Parathyroid adenoma (tissue), 2 donors: Measurements from ENCODE around the gene P2RY12.

Source experiments
- H2AFZ ChIP-seq: fragments of 300-600 bp; sonication (generic); one replicate; pipeline ENCODE4 v1.7.0; 2017; ENCODE audit warnings: antibody characterized with exemption, mild to moderate bottlenecking
- H3K27ac ChIP-seq: fragments of 300-600 bp; sonication (generic); one replicate; pipeline ENCODE4 v1.7.0; 2017
- H3K27me3 ChIP-seq: fragments of 300-600 bp; sonication (generic); one replicate; pipeline ENCODE4 v1.7.0; 2017; ENCODE audit warnings: low read length; ENCODE audit not compliant: control insufficient read depth, insufficient read depth
- H3K36me3 ChIP-seq: fragments of 300-600 bp; sonication (generic); one replicate; pipeline ENCODE4 v1.7.0; 2017; ENCODE audit warnings: low read length; ENCODE audit not compliant: control insufficient read depth, insufficient read depth
- H3K4me1 ChIP-seq: fragments of 300-600 bp; sonication (generic); one replicate; pipeline ENCODE4 v1.7.0; 2017; ENCODE audit warnings: control low read depth
- H3K4me2 ChIP-seq: fragments of 300-600 bp; sonication (generic); one replicate; pipeline ENCODE4 v1.7.0; 2017; ENCODE audit warnings: low read length
- H3K4me3 ChIP-seq: fragments of 300-600 bp; sonication (generic); one replicate; pipeline ENCODE4 v1.7.0; 2017; ENCODE audit warnings: low read depth, low read length
- H3K79me2 ChIP-seq: fragments of 300-600 bp; sonication (generic); one replicate; pipeline ENCODE4 v1.7.0; 2017; ENCODE audit warnings: control low read depth
- H3K9ac ChIP-seq: fragments of 300-600 bp; sonication (generic); one replicate; pipeline ENCODE4 v1.7.0; 2017; ENCODE audit warnings: mild to moderate bottlenecking
- H3K9me3 ChIP-seq: fragments of 300-600 bp; sonication (generic); one replicate; pipeline ENCODE4 v1.7.0; 2017; ENCODE audit warnings: low read length; ENCODE audit not compliant: control insufficient read depth
- TF ChIP-seq, protein P1 (sequence below): fragments of 300-600 bp; sonication (generic); IDR thresholded peaks from one replicate; pipeline ENCODE4 v1.7.0; 2017; ENCODE audit warnings: antibody characterized with exemption, mild to moderate bottlenecking
- donor health status: primary hyperparathyroidism.

The P2RY12 gene

GRCh38 chr3:151347432-151347831, 37.1 kb downstream of the P2RY12 start:
- H3K4me2 ChIP-seq: no peak overlapping the region

DNA sequence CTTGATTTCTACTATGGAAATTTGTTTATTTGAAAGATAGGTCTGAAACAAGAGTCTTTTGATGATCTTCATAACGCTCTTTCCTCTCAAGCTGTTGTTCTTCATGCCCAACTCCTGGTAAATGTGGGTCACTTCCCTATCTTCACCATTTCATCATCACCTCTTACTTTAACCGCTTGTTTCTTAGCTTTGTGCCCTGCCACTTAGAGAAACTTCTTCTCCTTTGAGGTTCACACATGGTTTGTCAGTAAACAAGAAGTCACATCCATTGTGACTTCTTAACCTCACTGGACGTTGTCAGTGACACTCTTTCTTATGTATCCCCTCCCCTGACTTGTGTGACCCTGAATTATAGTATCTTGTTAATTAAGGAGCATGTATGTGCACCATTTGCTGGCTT, 38.3 kb downstream of the P2RY12 start:
- TF ChIP-seq, protein P1, sequence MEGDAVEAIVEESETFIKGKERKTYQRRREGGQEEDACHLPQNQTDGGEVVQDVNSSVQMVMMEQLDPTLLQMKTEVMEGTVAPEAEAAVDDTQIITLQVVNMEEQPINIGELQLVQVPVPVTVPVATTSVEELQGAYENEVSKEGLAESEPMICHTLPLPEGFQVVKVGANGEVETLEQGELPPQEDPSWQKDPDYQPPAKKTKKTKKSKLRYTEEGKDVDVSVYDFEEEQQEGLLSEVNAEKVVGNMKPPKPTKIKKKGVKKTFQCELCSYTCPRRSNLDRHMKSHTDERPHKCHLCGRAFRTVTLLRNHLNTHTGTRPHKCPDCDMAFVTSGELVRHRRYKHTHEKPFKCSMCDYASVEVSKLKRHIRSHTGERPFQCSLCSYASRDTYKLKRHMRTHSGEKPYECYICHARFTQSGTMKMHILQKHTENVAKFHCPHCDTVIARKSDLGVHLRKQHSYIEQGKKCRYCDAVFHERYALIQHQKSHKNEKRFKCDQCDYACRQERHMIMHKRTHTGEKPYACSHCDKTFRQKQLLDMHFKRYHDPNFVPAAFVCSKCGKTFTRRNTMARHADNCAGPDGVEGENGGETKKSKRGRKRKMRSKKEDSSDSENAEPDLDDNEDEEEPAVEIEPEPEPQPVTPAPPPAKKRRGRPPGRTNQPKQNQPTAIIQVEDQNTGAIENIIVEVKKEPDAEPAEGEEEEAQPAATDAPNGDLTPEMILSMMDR: no peak
- no peak overlapping the region for H3K4me3 ChIP-seq
- no peak overlapping the region for H3K4me2 ChIP-seq
- no peaks in the 10 kb centered on the region for H3K27me3 ChIP-seq
- no peak overlapping the region for H2AFZ ChIP-seq
- H3K36me3 ChIP-seq: no peaks in the 10 kb centered on the region
- no peak overlapping the region for H3K27ac ChIP-seq
- no peak overlapping the region for H3K9ac ChIP-seq
- H3K79me2 ChIP-seq: no peaks in the 10 kb centered on the region
- no peaks in the 10 kb centered on the region for H3K9me3 ChIP-seq
- H3K4me1 ChIP-seq: no peaks in the 10 kb centered on the region

More at GRCh38 chr3:151347432-151347831, 37.1 kb downstream of the P2RY12 start:
- Histone ChIP-seq H3K9me3 (no peaks in the 10 kb centered on the region), H3K9ac (no peak overlapping the region), H2AFZ (no peak overlapping the region), H3K4me1 (no peaks in the 10 kb centered on the region), H3K27ac (no peak overlapping the region), H3K27me3 (no peaks in the 10 kb centered on the region), H3K79me2 (no peaks in the 10 kb centered on the region), H3K36me3 (no peaks in the 10 kb centered on the region), H3K4me3 (no peak overlapping the region)
- TF ChIP-seq, protein P1: no peak

- Histone ChIP-seq H3K9me3 (no peaks in the 10 kb centered on the region), H2AFZ (no peak overlapping the region), H3K4me3 (no peak overlapping the region), H3K4me1 (no peaks in the 10 kb centered on the region), H3K79me2 (no peaks in the 10 kb centered on the region), H3K27ac (no peak overlapping the region), H3K9ac (no peak overlapping the region), H3K4me2 (no peak overlapping the region), H3K27me3 (no peaks in the 10 kb centered on the region), H3K36me3 (no peaks in the 10 kb centered on the region)
- TF ChIP-seq, protein P1: no peak
Observed at GRCh38 chr3:151345859-151346258, 38.7 kb downstream of the P2RY12 start.

DNA sequence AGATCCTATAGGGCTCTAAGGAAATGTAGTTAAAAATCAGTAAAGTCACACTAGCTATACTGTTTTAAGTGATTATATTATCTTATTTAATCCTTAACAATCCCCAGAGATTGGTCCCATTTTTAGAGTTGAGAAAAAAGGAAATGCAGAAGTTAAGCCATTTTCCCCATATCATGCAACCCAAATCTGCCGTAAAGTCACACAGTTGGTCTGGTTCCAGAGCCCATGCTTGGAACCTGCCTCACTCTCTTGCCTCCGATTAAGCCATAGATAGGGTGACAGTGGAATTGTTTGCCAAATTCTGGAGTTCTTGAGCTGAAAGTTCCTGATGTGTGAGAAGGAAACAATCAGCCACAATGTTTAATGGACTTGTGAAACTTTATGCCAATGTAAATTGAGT, 52.9 kb downstream of the P2RY12 start:
- no peaks in the 10 kb centered on the region for H3K79me2 ChIP-seq
- no peak overlapping the region for H3K4me2 ChIP-seq
- H3K27me3 ChIP-seq: no peaks in the 10 kb centered on the region
- peaks cover 3% of the 10 kb centered on the region for H3K4me1 ChIP-seq
- TF ChIP-seq, protein P1: no peak
- H3K36me3 ChIP-seq: no peaks in the 10 kb centered on the region
- no peaks in the 10 kb centered on the region for H3K9me3 ChIP-seq
- no peak overlapping the region for H3K4me3 ChIP-seq
- H2AFZ ChIP-seq: no peak overlapping the region
- H3K27ac ChIP-seq: no peak overlapping the region
- no peak overlapping the region for H3K9ac ChIP-seq

GRCh38 chr3:151330899-151331298, 53.7 kb downstream of the P2RY12 start:
- no peak overlapping the region for H3K4me3 ChIP-seq
- no peaks in the 10 kb centered on the region for H3K9me3 ChIP-seq
- H3K4me1 ChIP-seq: peaks cover 3% of the 10 kb centered on the region
- H3K27me3 ChIP-seq: no peaks in the 10 kb centered on the region
- no peak overlapping the region for H3K4me2 ChIP-seq
- H3K79me2 ChIP-seq: no peaks in the 10 kb centered on the region
- H3K27ac ChIP-seq: no peak overlapping the region
- H3K9ac ChIP-seq: no peak overlapping the region
- TF ChIP-seq, protein P1: no peak
- no peak overlapping the region for H2AFZ ChIP-seq
- H3K36me3 ChIP-seq: no peaks in the 10 kb centered on the region
